ENCODE measurements around the gene SIX2.
A peak's percentile ranks its signal among the peaks of the same experiment; 100 is the strongest.

Gene SIX2

GRCh38 chr2:45008296-45009129 is 739 bp downstream of the SIX2 start:
- DNase-seq (ENCODE audit: low read depth, low spot score): peak; percentile 32
- H3K4me3 ChIP-seq (ENCODE audit: low read depth, low read length): peak overlapping the region; percentile 42
- in situ Hi-C loops (cut with HindIII; ENCODE audit: low sequenced_read_pairs): no loop called here
- TF ChIP-seq CTCF (IDR thresholded peaks at IDR 0.05; ENCODE audit: low read depth, low read length): no peak

DNA sequence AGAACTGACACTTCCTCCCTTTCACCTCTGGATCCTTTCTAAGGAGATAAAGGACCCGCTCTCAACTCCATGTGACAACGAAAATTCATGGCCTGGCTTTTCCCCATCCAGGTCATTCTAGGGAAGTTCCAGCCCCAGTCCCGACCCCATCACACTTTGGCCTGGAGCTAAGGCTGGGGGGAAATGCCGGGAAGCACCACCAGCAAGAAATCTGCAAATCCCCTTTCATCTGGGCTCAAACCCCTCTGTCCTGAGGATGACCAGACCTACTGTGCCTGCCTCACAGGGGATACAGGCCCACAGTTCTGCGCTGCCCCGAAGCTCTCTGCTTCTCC is 1.3 kb downstream of the SIX2 start:
- TF ChIP-seq CTCF (IDR thresholded peaks at IDR 0.05; ENCODE audit: low read depth, low read length): no peak
- in situ Hi-C loops (cut with HindIII; ENCODE audit: low sequenced_read_pairs): no loop called here
- peak overlapping the region; percentile 42 for H3K4me3 ChIP-seq (ENCODE audit: low read depth, low read length)
- DNase-seq (ENCODE audit: low read depth, low spot score): no peak

DNA sequence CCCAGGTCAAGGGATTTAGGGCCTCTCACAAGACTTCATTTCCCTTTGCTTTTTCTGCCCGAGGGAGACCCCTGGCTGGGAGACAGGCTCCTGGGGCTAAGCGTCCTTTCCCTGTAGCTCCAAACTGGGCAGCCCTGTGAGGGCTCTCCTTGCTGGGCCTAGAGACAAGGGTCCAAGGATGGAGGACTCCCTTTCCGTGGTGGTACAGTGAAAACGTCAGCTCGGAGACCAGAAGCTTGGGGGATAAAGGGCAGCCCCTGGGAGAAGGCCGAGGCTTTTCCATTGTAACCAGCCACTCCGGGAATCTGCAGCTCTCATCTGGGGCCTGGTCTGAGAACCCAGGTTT is 2.3 kb downstream of the SIX2 start:
- H3K4me3 ChIP-seq (ENCODE audit: low read depth, low read length): peak overlapping the region; percentile 42
- no peak for DNase-seq (ENCODE audit: low read depth, low spot score)
- in situ Hi-C loops (cut with HindIII; ENCODE audit: low sequenced_read_pairs): no loop called here
- no peak for TF ChIP-seq CTCF (IDR thresholded peaks at IDR 0.05; ENCODE audit: low read depth, low read length)

DNA sequence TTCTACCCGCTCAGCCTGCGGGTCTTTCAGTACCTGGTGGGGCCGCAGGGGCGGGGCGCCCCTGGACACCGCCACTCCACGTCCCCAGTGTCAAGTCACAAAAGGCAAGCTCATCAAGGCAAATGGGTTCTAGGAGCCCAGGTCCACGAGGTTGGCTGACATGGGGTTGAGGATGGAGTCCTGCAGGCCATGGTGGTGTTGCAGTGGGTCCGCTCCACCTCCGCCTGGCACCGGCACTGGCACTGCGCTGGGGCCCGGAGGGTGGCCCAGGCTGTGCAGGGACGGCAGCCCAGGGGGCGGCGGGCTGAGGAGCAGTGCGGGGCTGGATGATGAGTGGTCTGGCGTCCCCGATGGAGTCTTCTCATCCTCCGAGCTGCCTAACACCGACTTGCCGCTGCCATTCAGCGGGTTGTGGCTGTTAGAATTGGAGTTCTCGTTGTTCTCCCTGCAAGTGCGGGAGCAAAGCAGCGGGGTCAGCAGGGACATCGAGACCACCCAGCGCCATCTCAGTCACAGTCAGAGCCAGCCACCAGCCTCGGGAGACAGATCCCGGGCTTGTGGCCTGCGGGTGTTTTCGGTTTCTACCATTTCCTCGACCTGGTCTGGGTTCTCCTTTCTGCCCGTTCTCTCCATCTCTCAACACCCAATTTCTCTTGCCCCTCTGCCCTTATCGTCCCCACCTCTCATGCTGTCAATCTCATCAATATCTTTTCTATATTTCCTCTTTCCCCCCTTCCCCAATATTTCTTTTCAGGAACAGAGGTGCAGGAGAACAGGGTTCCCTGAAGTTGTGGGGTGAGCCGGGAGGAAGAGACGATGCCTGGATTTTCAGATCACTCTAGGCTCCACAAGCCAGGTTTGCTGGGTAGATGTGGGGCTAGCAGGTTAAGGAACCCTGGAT is 3.0 kb downstream of the SIX2 start:
- in situ Hi-C loops (cut with HindIII; ENCODE audit: low sequenced_read_pairs): no loop called here
- TF ChIP-seq CTCF (IDR thresholded peaks at IDR 0.05; ENCODE audit: low read depth, low read length): no peak
- H3K4me3 ChIP-seq (ENCODE audit: low read depth, low read length): peak overlapping the region; percentile 1

DNA sequence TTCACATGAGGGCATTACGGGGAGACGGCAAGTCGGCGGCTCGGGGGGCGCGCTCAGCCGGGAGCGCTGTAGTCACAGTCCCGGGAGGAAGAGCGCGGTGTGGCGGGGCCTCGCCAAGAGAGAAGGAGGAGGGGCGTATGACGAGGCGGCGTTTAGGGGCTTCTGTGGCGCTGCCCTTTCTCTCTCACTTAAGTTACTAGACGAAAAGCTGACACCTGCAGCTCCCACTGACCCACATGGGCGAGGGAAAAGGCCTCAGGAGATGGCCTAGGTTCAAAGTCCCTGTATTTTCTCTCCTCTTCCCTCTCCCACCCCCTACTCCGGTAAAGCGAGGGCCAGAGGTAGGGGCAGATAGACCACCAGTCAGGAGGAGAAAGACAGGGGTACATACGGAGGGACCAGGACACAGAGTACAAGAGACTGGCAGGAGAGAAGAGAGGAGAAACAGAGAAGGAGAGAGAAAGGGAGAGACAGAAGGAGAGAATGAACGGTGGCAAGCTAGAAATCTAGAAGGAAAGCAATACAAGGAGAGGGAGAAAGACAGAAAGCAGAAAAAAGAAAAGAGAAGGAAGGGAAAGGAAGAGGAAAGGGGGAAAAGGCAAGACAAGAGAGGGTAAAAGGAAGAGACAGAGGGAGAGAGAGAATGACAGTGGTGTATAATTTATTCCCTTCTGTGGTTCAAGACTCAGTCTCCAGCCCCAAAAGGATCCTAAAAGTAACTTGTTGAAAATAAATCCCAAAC is 3.8 kb downstream of the SIX2 start:
- H3K4me3 ChIP-seq (ENCODE audit: low read depth, low read length): no peak overlapping the region
- in situ Hi-C loops (cut with HindIII; ENCODE audit: low sequenced_read_pairs): no loop called here
- no peak for TF ChIP-seq CTCF (IDR thresholded peaks at IDR 0.05; ENCODE audit: low read depth, low read length)
- DNase-seq (ENCODE audit: low read depth, low spot score): no peak

More for the DNA sequence above, 3.0 kb downstream of the SIX2 start:
- no peak for DNase-seq (ENCODE audit: low read depth, low spot score)

DNA sequence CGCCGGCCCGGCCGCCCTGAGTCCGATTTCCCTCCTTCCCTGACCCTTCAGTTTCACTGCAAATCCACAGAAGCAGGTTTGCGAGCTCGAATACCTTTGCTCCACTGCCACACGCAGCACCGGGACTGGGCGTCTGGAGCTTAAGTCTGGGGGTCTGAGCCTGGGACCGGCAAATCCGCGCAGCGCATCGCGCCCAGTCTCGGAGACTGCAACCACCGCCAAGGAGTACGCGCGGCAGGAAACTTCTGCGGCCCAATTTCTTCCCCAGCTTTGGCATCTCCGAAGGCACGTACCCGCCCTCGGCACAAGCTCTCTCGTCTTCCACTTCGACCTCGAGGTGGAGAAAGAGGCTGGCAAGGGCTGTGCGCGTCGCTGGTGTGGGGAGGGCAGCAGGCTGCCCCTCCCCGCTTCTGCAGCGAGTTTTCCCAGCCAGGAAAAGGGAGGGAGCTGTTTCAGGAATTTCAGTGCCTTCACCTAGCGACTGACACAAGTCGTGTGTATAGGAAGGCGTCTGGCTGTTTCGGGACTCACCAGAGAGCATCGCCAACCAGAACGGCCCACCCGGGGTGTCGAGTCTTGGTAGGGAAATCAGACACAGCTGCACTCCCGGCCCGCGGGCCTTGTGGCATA is 4.6 kb downstream of the SIX2 start:
- H3K4me3 ChIP-seq (ENCODE audit: low read depth, low read length): peak overlapping the region; percentile 18
- TF ChIP-seq CTCF (IDR thresholded peaks at IDR 0.05; ENCODE audit: low read depth, low read length): no peak
- no peak for DNase-seq (ENCODE audit: low read depth, low spot score)
- in situ Hi-C loops (cut with HindIII; ENCODE audit: low sequenced_read_pairs): no loop called here

All from astrocyte of the spinal cord (primary cell).